CD4-positive, alpha-beta T cell treated with Interferon alpha-2 for 1 hour (primary cell): ENCODE data around the gene RAB10.
A peak's percentile ranks its signal among the peaks of the same experiment; 100 is the strongest.
"Not testable (repeated sequence)": the region's sequence is repeated elsewhere in the genome, so short reads cannot be mapped to it uniquely, and the experiment has no call there.

ENCODE experiments used
- DNase-seq, 2 donors: peaks; one replicate each; pipeline ENCODE4 v3.0.0-alpha.2; 2020 to 2022

The RAB10 gene

DNA sequence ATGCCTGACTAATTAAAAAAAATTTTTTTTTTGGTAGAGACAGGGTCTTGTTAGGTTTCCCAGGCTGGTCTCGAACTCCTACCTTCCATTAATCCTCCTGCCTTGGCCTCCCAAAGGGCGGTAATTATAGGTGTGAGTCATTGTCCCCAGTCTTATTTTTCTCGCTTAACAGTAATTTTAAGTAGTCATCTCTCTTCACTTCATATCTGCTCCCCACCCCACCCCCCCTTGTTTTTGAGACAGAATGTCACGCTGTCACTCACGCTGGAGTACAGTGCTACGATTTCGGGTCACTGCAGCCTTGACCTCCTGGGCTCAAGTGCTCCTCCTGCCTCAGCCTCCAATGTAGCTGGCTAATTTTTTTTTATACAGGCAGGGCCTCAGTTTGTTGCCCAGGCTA lies 27.7 kb downstream of the RAB10 start:
- no peak for DNase-seq

DNA sequence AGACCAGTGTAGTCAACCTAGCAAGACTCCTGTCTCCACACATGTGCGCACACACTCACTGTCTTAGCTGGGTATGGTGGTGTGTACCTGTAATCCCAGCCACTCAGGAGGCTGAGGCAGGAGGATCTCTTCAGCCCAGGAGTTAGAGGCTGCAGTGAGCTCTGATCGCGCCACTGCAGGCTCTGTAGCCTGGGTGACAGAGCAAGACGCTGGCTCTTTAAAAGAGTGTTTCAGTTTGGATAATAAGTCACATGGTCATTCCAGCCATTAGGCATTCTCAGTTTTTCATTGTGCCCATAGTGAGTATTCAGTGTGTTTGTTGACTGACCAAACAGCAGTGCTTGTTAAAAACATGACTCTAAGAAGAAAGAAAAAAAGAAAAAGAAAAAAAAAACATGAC lies 31.0 kb downstream of the RAB10 start:
- DNase-seq, result no peak

DNA sequence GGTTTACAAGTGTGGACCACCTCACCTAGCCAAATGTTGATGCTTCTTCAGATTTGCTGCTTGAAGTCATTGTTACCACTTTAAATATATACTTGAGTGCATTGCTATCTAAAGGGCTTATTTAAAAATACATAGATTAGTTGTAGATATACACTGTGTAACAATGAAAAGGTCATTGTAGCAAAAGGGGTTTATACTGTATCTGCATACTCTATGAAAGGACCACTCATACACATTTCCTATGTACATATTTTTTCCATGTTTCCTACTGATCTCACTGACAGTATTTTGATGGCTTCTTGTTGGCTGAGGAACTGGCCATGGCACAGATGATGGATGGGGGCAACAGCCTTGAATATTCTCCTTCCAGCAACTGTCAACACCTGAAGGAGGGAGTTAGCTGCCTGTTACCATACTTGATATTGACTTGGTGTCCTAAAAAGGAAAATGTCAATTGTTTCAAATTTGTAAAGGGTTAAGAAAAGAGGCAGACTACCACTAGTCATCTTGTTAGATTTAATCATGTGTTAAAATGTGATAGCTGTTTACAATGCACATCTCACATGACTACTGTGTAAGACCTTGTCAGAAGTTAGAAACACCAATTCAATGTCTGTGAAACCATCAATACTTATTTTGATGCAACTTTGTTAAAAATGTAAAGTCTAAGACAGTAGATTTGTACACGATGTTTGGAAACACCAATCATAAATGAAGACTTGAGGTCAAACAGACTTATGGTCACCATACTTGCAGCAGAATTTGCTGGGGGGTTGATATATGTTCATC lies 33.5 kb downstream of the RAB10 start:
- no peak for DNase-seq

DNA sequence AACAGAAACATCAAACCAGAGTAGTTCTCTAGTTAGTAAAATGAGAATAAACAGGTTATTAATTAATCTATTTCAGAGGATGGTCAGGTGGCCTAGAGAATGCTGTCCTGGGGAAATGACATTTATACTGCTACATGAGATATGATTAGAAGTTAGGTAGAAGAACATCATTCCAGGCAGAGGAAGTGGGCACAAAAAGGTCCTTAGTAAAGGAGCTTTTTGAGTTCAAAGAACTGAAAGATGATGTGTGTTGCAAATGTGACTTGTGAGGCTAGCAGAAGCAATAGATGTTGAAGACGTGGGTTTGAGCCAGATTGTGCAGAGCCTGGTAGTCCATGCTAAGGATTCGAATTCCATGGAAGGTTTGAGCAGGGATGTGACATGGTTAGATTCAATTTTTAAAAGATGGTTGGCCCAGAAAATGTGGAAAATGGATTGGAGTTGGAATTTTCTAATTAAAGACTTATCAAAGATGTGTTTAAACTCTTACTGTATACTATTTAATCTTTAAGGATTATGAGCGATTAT lies 34.2 kb downstream of the RAB10 start:
- DNase-seq, result no peak

DNA sequence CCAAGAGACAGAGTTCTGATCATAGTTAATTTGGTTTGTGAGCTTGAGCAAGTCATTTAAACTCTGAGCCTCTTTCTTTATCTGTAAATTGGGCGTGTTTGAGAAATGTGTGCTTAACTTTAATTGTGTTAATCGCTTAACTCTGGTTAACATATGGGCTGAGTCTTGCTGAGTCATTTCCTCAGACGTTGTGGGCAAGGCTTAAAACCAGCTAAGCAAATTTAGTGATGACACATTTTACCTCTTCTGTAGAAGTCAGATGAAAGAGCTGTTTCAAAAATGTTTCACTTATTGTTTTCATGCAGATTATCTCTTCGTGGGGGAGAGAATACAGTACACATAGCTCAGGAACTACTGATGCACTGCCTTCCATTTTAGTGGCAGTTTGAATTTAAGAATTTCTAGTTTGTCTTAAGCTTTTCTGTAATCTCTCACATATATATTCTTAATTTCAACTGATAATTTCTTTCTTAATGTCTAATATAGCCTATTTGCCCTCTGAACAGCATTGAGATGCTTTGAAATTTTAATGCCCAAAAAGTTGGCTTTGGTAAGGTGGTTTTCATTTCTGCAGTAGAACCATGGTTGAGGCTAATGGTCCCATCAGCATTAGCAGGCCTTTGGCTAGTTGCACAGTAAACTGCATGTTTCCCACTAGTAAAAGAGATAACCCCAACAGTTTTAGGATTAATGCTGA lies 34.9 kb downstream of the RAB10 start:
- DNase-seq, result peak; percentile 28 to 67

GRCh38 chr2:26070730-26071129 lies 36.8 kb downstream of the RAB10 start:
- no peak for DNase-seq

- DNase-seq, result no peak
Observed at GRCh38 chr2:26072925-26073768, 39.3 kb downstream of the RAB10 start.

DNA sequence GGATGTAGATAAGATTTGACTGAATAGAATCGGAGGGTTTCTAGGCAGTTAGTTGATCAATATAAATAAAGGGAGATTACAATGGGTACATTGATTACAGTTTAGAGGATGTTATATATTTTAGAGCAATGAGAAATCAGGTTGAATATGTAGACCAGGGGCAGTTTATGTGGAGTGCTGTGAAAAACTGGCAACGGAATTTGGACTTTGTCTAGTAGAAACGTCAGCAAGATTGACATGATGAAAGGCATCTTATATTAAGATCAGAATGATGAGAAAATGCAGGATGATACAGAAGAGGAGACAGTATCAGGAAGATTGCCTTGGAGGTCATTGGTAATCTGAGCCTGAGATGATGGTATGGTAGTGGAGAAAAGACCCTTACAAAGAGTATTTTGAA lies 39.9 kb downstream of the RAB10 start:
- no peak for DNase-seq

DNA sequence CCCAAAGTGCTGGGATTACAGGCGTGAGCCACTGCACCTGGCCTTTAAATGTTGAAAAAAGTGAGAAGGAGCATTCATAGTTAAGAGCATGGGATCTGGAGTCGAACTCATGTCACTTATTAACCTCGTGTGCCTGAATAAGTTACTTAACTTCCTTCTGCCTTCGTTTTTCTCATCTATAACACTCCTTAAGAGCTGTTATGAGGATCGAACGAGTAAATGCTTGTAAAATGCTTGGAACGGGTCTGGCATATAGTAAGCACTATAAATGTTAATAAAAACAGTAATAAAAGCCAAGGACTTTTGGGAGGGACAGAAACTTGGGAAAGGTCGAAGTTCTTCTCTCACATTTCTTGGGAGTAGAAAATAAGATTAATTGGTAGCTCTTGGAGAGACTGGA lies 40.8 kb downstream of the RAB10 start:
- no peak for DNase-seq

- DNase-seq, result no peak
Observed at GRCh38 chr2:26075173-26075572, 41.3 kb downstream of the RAB10 start.

GRCh38 chr2:26076001-26076587 lies 42.2 kb downstream of the RAB10 start:
- DNase-seq, result no peak

DNA sequence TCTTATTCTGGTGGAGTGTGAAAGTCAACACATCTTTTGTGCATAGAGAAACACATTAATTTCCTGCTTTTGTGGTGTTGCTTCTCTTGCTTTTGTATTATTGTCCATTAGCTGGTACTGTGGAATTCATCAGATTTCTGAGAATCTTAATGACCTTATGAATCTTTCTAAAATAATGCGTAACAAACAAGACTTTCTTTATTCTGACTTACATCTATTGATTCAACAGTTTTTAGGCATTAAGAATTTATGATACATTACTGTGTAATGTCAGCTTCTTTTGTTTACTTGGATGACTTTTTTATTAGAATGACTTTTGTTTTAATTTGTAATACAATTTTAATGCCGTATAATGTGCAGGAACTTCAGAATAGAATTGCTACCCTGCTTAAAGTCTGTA lies 43.4 kb downstream of the RAB10 start:
- no peak for DNase-seq

DNA sequence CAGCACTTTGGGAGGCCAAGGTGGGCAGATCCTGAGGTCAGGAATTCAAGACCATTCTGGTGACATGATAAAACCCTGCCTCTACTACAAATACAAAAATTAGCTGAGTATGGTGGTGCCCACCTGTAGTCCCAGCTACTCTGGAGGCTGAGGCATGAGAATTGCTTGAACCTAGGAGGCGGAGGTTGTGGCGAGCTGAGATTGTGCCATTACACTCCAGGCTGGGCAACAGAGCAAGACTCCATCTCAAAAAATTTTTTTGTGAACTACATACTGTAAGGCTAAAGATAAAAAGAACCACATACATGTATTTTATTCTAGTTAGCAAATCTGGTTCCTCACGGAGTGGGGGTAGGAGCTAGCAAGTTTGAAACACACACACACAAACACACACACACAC lies 45.1 kb downstream of the RAB10 start:
- DNase-seq, result no peak

DNA sequence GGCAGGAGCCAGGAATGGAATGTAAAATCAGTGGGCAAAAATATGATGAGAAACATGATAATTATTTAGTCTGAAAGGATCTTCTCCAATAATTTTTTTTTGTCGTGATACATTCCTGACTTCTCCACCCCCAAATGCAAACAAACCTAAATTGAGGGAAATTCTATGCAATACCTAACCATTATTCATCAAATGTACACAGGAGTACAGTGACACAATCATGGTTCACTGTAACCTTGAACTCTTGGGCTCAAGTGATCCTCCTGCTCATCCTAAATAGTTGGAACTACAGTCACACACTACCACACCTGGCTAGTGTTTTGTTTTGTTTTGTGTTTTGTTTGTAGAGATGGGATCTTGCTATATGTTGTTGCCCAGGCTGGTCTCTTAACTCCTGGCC lies 46.5 kb downstream of the RAB10 start:
- no peak for DNase-seq

GRCh38 chr2:26080925-26081324 lies 47.0 kb downstream of the RAB10 start:
- not testable (repeated sequence) for DNase-seq

- DNase-seq, result no peak
Observed at GRCh38 chr2:26081556-26081955, 47.7 kb downstream of the RAB10 start.

DNA sequence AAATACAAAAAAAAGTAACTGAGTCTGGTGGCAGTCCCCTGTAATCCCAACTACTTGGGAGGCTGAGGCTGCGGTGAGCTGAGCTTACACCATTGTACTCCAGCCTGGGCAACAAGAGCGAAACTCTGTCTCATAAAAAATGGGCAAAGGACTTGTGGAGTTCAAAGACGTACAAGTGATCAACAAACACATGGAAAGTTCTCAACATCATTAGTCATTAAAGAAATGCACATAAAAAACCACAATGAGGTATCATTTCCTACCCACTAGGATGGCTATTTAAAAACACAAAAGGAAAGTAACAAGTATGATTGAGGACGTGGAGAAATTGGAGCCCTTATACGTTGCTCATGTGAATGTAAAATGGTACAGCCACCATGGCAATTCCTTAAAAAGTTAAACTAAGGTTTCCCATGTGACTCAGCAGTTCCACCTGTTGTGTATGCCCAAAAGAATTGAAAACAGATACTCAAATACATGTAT lies 52.3 kb downstream of the RAB10 start:
- DNase-seq, result peak in 1 of 2 donors; percentile 25

DNA sequence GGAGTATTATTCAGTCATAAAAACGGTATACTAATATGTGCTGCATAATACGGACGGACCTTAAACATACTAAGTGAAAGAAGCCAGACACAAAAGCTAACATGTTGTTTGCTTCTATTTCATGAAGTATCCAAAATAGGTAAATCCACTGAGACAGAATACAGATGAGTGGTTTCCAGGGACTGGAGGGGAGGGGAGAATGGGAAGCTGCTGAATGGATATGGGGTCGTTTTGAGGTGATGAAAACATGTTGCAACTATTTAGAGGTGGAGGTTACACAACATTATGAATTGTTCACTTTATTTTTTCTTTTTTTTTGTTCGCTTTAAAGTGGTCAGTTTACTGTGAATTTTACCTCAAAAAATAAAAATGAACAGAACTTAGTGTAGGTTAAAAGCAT lies 52.9 kb downstream of the RAB10 start:
- no peak for DNase-seq

GRCh38 chr2:26088038-26088643 lies 54.3 kb downstream of the RAB10 start:
- peak; percentile 10 to 52 for DNase-seq

- not testable (repeated sequence) for DNase-seq
Observed at GRCh38 chr2:26088931-26089330, 55.0 kb downstream of the RAB10 start.

DNA sequence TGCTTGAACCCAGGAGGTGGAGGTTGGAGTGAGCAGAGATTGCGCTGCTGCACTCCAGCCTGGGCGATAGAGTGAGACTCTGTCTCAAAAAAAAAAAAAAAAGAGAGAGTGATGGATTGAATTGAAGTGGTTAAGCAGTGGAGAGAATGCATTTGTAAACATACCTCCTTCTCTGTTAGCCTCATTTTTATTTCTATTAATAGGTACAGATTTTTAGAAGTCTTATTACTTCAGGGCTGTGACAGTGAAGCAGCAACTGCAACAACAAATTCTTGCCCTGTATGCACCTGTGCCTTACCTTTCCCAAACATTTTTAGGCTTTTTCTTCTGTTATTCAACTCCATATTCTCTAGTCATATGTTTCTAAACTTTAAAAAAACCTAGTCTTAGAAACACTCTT lies 55.5 kb downstream of the RAB10 start:
- no peak for DNase-seq

DNA sequence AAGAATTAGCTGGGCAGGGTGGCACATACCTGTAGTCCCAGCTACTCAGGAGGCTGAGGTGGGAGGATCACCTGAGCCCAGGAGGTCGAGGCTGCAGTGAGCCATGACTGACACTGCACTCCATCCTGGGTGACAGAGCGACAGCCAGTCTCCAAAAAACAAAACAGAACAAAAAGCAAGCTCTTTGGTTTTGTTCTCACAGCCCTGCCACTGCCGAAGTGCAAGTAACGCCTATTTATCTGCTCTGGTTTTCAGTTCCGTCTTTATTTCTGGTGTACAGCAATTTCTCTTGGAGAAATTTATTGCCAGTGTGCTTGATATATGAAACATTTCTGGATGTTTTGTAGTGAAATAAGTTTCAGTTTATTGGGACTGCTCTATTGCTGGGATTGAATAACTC lies 61.9 kb downstream of the RAB10 start:
- no peak for DNase-seq
